ENCODE data around the gene GPR183. TPM values are rescaled to one million over a fixed set of nuclear protein-coding genes. Genes with fewer than 3 reads are reported as not detected.

The GPR183 gene
- total RNA-seq, 2 experiments from 2014 or later = 37.4 to 38.8 TPM

- Mint-ChIP-seq H3K27me3 (ENCODE audit: low read depth) (no peaks in the 10 kb centered on the region), H3K9me3 (no peaks in the 10 kb centered on the region)
Measured at GRCh38 chr13:99301056-99301838, 6.0 kb downstream of the GPR183 start.

GRCh38 chr13:99299920-99300341 is 7.3 kb downstream of the GPR183 start:
- Mint-ChIP-seq H3K27me3 (ENCODE audit: low read depth) (no peaks in the 10 kb centered on the region), H3K27ac (peak overlapping the region; percentile 87), H3K4me1 (ENCODE audit: low read depth) (peaks cover 86% of the 10 kb centered on the region), H3K9me3 (no peaks in the 10 kb centered on the region), H3K4me3 (peak overlapping the region; percentile 51), H3K36me3 (ENCODE audit: low read depth) (peaks cover 38% of the 10 kb centered on the region)
- CTCF ChIA-PET = interaction anchor here (0.6 to 5.1 kb wide), 9 partner anchors 13 to 730 kb away, joined by 3 to 49 read pairs (median 3); no protein-coding TSS in a partner anchor
- intact Hi-C loops (cut with micrococcal nuclease) = loop anchor here (5.0 kb wide), 1 partner anchor 197 kb away; no protein-coding TSS in a partner anchor
- no peak for DNase-seq

More at GRCh38 chr13:99301056-99301838, 6.0 kb downstream of the GPR183 start:
- CTCF ChIA-PET = interaction anchor here (0.9 to 6.4 kb wide), 6 partner anchors 19 to 134 kb away, joined by 3 to 59 read pairs (median 12); no protein-coding TSS in a partner anchor
- H3K27ac Mint-ChIP-seq = peak overlapping the region; percentile 77
- peaks cover 77% of the 10 kb centered on the region for H3K4me1 Mint-ChIP-seq (ENCODE audit: low read depth)
- no peak for DNase-seq
- no peak overlapping the region for H3K4me3 Mint-ChIP-seq
- intact Hi-C loops (cut with micrococcal nuclease) = no loop called here
- H3K36me3 Mint-ChIP-seq (ENCODE audit: low read depth) = peaks cover 37% of the 10 kb centered on the region

- Mint-ChIP-seq H3K9me3 (no peaks in the 10 kb centered on the region), H3K4me3 (peak overlapping the region; percentile 51), H3K27me3 (ENCODE audit: low read depth) (no peaks in the 10 kb centered on the region), H3K36me3 (ENCODE audit: low read depth) (peaks cover 37% of the 10 kb centered on the region), H3K4me1 (ENCODE audit: low read depth) (peaks cover 86% of the 10 kb centered on the region), H3K27ac (peak overlapping the region; percentile 87)
- intact Hi-C loops (cut with micrococcal nuclease) = loop anchor here (5.0 kb wide), 1 partner anchor 198 kb away; no protein-coding TSS in a partner anchor
- peak; percentile 48 for DNase-seq
- CTCF ChIA-PET = interaction anchor here (0.7 to 5.1 kb wide), 8 partner anchors 11 to 267 kb away, joined by 3 to 49 read pairs (median 4); no protein-coding TSS in a partner anchor
Measured at GRCh38 chr13:99299256-99299919, 7.8 kb downstream of the GPR183 start.

GRCh38 chr13:99298056-99298455 is 9.1 kb downstream of the GPR183 start:
- Mint-ChIP-seq H3K4me3 (peak overlapping the region; percentile 17), H3K27ac (peak overlapping the region; percentile 87), H3K9me3 (no peaks in the 10 kb centered on the region), H3K36me3 (ENCODE audit: low read depth) (peaks cover 38% of the 10 kb centered on the region), H3K4me1 (ENCODE audit: low read depth) (peaks cover 86% of the 10 kb centered on the region), H3K27me3 (ENCODE audit: low read depth) (no peaks in the 10 kb centered on the region)
- DNase-seq = no peak
- CTCF ChIA-PET = interaction anchor here (1.3 to 5.1 kb wide), 10 partner anchors 10 to 139 kb away, joined by 4 to 49 read pairs (median 6); no protein-coding TSS in a partner anchor
- intact Hi-C loops (cut with micrococcal nuclease) = loop anchor here (5.0 kb wide), 1 partner anchor 199 kb away; no protein-coding TSS in a partner anchor

GRCh38 chr13:99297331-99297730 is 9.9 kb downstream of the GPR183 start:
- no peak for DNase-seq
- intact Hi-C loops (cut with micrococcal nuclease) = loop anchor here (5.0 kb wide), 1 partner anchor 200 kb away; no protein-coding TSS in a partner anchor
- CTCF ChIA-PET = interaction anchor here (0.7 to 5.1 kb wide), 15 partner anchors 8 to 285 kb away, joined by 3 to 49 read pairs (median 6); no protein-coding TSS in a partner anchor
- Mint-ChIP-seq H3K4me3 (peak overlapping the region; percentile 31), H3K27ac (peak overlapping the region; percentile 87), H3K36me3 (ENCODE audit: low read depth) (peaks cover 35% of the 10 kb centered on the region), H3K4me1 (ENCODE audit: low read depth) (peaks cover 83% of the 10 kb centered on the region), H3K27me3 (ENCODE audit: low read depth) (no peaks in the 10 kb centered on the region), H3K9me3 (no peaks in the 10 kb centered on the region)

- no peak for DNase-seq
- Mint-ChIP-seq H3K27ac (peak overlapping the region; percentile 87), H3K27me3 (ENCODE audit: low read depth) (no peaks in the 10 kb centered on the region), H3K4me3 (peak overlapping the region; percentile 48), H3K4me1 (ENCODE audit: low read depth) (peaks cover 75% of the 10 kb centered on the region), H3K9me3 (no peaks in the 10 kb centered on the region), H3K36me3 (ENCODE audit: low read depth) (peaks cover 33% of the 10 kb centered on the region)
- intact Hi-C loops (cut with micrococcal nuclease) = loop anchor here (1.0 to 5.0 kb wide), 11 partner anchors 8 to 201 kb away; partner anchors contain the start of genes GPR18 and GPR183
- CTCF ChIA-PET = interaction anchor here (0.9 to 5.1 kb wide), 9 partner anchors 9 to 141 kb away, joined by 3 to 49 read pairs (median 6); no protein-coding TSS in a partner anchor
Measured at GRCh38 chr13:99296398-99296797, 10.8 kb downstream of the GPR183 start.

GRCh38 chr13:99295488-99296252 is 11.5 kb downstream of the GPR183 start:
- H3K9me3 Mint-ChIP-seq = no peaks in the 10 kb centered on the region
- H3K4me1 Mint-ChIP-seq (ENCODE audit: low read depth) = peaks cover 78% of the 10 kb centered on the region
- DNase-seq = no peak
- CTCF ChIA-PET = interaction anchor here (1.0 to 2.2 kb wide), 4 partner anchors 8 to 92 kb away, joined by 3 to 7 read pairs (median 5); no protein-coding TSS in a partner anchor
- H3K27me3 Mint-ChIP-seq (ENCODE audit: low read depth) = no peaks in the 10 kb centered on the region
- intact Hi-C loops (cut with micrococcal nuclease) = loop anchor here (1.0 to 5.0 kb wide), 11 partner anchors 7 to 202 kb away; partner anchors contain the start of genes GPR18 and GPR183
- peak overlapping the region; percentile 87 for H3K27ac Mint-ChIP-seq
- H3K36me3 Mint-ChIP-seq (ENCODE audit: low read depth) = peaks cover 38% of the 10 kb centered on the region
- H3K4me3 Mint-ChIP-seq = peak overlapping the region; percentile 34

- CTCF ChIA-PET = interaction anchor here (1.0 to 1.7 kb wide), 2 partner anchors 9 to 92 kb away, joined by 3 read pairs; no protein-coding TSS in a partner anchor
- H3K27me3 Mint-ChIP-seq (ENCODE audit: low read depth) = no peaks in the 10 kb centered on the region
- H3K27ac Mint-ChIP-seq = peak overlapping the region; percentile 87
- intact Hi-C loops (cut with micrococcal nuclease) = loop anchor here (5.0 kb wide), 1 partner anchor 202 kb away; no protein-coding TSS in a partner anchor
- H3K9me3 Mint-ChIP-seq = no peaks in the 10 kb centered on the region
- peaks cover 78% of the 10 kb centered on the region for H3K4me1 Mint-ChIP-seq (ENCODE audit: low read depth)
- DNase-seq = no peak
- H3K36me3 Mint-ChIP-seq (ENCODE audit: low read depth) = peaks cover 41% of the 10 kb centered on the region
- H3K4me3 Mint-ChIP-seq = peak overlapping the region; percentile 13
Measured at GRCh38 chr13:99294958-99295357, 12.2 kb downstream of the GPR183 start.

- intact Hi-C loops (cut with micrococcal nuclease) = no loop called here
- no peaks in the 10 kb centered on the region for H3K9me3 Mint-ChIP-seq
- H3K4me1 Mint-ChIP-seq (ENCODE audit: low read depth) = peaks cover 79% of the 10 kb centered on the region
- H3K36me3 Mint-ChIP-seq (ENCODE audit: low read depth) = peaks cover 43% of the 10 kb centered on the region
- H3K27ac Mint-ChIP-seq = peak overlapping the region; percentile 72
- CTCF ChIA-PET = interaction anchor here (0.5 to 2.6 kb wide), 3 partner anchors 93 to 142 kb away, joined by 3 to 13 read pairs (median 4); no protein-coding TSS in a partner anchor
- H3K27me3 Mint-ChIP-seq (ENCODE audit: low read depth) = no peaks in the 10 kb centered on the region
- no peak overlapping the region for H3K4me3 Mint-ChIP-seq
- DNase-seq = no peak
Measured at GRCh38 chr13:99294198-99294597, 13.0 kb downstream of the GPR183 start.

- no peak for DNase-seq
- Mint-ChIP-seq H3K27ac (peak overlapping the region; percentile 72), H3K36me3 (ENCODE audit: low read depth) (peaks cover 45% of the 10 kb centered on the region), H3K9me3 (no peaks in the 10 kb centered on the region), H3K4me1 (ENCODE audit: low read depth) (peaks cover 82% of the 10 kb centered on the region), H3K27me3 (ENCODE audit: low read depth) (no peaks in the 10 kb centered on the region), H3K4me3 (no peak overlapping the region)
- intact Hi-C loops (cut with micrococcal nuclease) = no loop called here
- CTCF ChIA-PET = interaction anchor here (0.7 to 2.6 kb wide), 7 partner anchors 10 to 143 kb away, joined by 3 to 13 read pairs (median 5); no protein-coding TSS in a partner anchor
Measured at GRCh38 chr13:99293178-99293577, 14.0 kb downstream of the GPR183 start.

GRCh38 chr13:99290894-99291293 is 16.3 kb downstream of the GPR183 start:
- intact Hi-C loops (cut with micrococcal nuclease) = no loop called here
- H3K27ac Mint-ChIP-seq = peak overlapping the region; percentile 84

More at GRCh38 chr13:99290894-99291293, 16.3 kb downstream of the GPR183 start:
- Mint-ChIP-seq H3K9me3 (no peaks in the 10 kb centered on the region), H3K4me1 (ENCODE audit: low read depth) (peaks cover 82% of the 10 kb centered on the region), H3K27me3 (ENCODE audit: low read depth) (no peaks in the 10 kb centered on the region), H3K36me3 (ENCODE audit: low read depth) (peaks cover 43% of the 10 kb centered on the region), H3K4me3 (no peak overlapping the region)
- peak; percentile 61 for DNase-seq
- CTCF ChIA-PET = interaction anchor here (0.7 to 1.6 kb wide), 2 partner anchors 16 to 157 kb away, joined by 3 read pairs; no protein-coding TSS in a partner anchor

All from activated naive CD4-positive, alpha-beta T cell treated with anti-CD3 and anti-CD28 coated beads for 36 hours (primary cell).